Stimulated activated CD4-positive, alpha-beta T cell treated with anti-CD3 and anti-CD28 coated beads, Interleukin-4, amount 100 ng/mL, for 4 hours (primary cell): Measurements from ENCODE around the gene ATP6V0E1.

Source experiments
- DNase-seq, 2 experiments: peaks; one replicate each; pipeline ENCODE4 v3.0.0-alpha.2; 2020

ATP6V0E1 gene

GRCh38 chr5:172957458-172957857 lies 26.1 kb upstream of the ATP6V0E1 start:
- no peak for DNase-seq

- DNase-seq, result peak; percentile 43 to 67
These were observed 25.1 kb upstream of the ATP6V0E1 start for GRCh38 chr5:172958331-172959046.

GRCh38 chr5:172959824-172960799 lies 23.5 kb upstream of the ATP6V0E1 start:
- no peak for DNase-seq

- DNase-seq, result no peak
These were observed 13.7 kb upstream of the ATP6V0E1 start for GRCh38 chr5:172969921-172970320.

GRCh38 chr5:172971482-172971881 lies 12.1 kb upstream of the ATP6V0E1 start:
- no peak for DNase-seq

- DNase-seq, result no peak
These were observed 11.0 kb upstream of the ATP6V0E1 start for GRCh38 chr5:172972552-172972951.

- DNase-seq, result no peak
These were observed 10.2 kb upstream of the ATP6V0E1 start for GRCh38 chr5:172973127-172973916.

GRCh38 chr5:172973931-172974330 lies 9.6 kb upstream of the ATP6V0E1 start:
- no peak for DNase-seq

- DNase-seq, result no peak
These were observed 8.3 kb upstream of the ATP6V0E1 start for GRCh38 chr5:172975289-172975688.

- no peak for DNase-seq
These were observed 3.8 kb upstream of the ATP6V0E1 start for GRCh38 chr5:172979778-172980177.

GRCh38 chr5:172981931-172982330 lies 1.6 kb upstream of the ATP6V0E1 start:
- DNase-seq, result no peak

- DNase-seq, result peak; percentile 61 to 77
These were observed 828 bp downstream of the ATP6V0E1 start for GRCh38 chr5:172984244-172984953.

GRCh38 chr5:172985596-172985995 lies 2.0 kb downstream of the ATP6V0E1 start:
- DNase-seq, result no peak

- DNase-seq, result no peak
These were observed 4.7 kb downstream of the ATP6V0E1 start for GRCh38 chr5:172988276-172988675.

GRCh38 chr5:172990776-172991175 lies 7.2 kb downstream of the ATP6V0E1 start:
- no peak for DNase-seq

- DNase-seq, result no peak
These were observed 10.8 kb downstream of the ATP6V0E1 start for GRCh38 chr5:172994405-172994804.

GRCh38 chr5:172999372-172999973 lies 15.9 kb downstream of the ATP6V0E1 start:
- DNase-seq, result no peak

- no peak for DNase-seq
These were observed 16.4 kb downstream of the ATP6V0E1 start for GRCh38 chr5:172999974-173000373.

GRCh38 chr5:173001229-173001841 lies 17.8 kb downstream of the ATP6V0E1 start:
- no peak for DNase-seq

- DNase-seq, result no peak
These were observed 19.8 kb downstream of the ATP6V0E1 start for GRCh38 chr5:173003360-173003759.

- no peak for DNase-seq
These were observed 20.4 kb downstream of the ATP6V0E1 start for GRCh38 chr5:173004013-173004412.

- no peak for DNase-seq
These were observed 20.9 kb downstream of the ATP6V0E1 start for GRCh38 chr5:173004447-173004846.
